Left kidney (tissue), 8 donors: ENCODE measurements around the gene PEAK3. TPM values are rescaled to one million over a fixed set of nuclear protein-coding genes. Genes with fewer than 3 reads are reported as not detected.

Experiments
- DNase-seq: peaks from one replicate; pipeline ENCODE4 v3.0.0-alpha.2; 2013
- long read RNA-seq, 8 donors: transcript quantifications; one replicate each; lab custom pipeline, GENCODE V29; 2026
- polyA plus RNA-seq: library from polyadenylated mRNA; unstranded; fragments of 120-200 nt; gene quantifications from one replicate; pipeline ENCODE4 v1.2.1, GENCODE V29; 2013; ENCODE audit not compliant: insufficient read length

The PEAK3 gene
- polyA plus RNA-seq = not detected
- long read RNA-seq, donor 1 = 0 reads
- long read RNA-seq, donor 2 = 0 reads
- long read RNA-seq, donor 3 = 0 reads
- long read RNA-seq, donor 4 = 0 reads
- long read RNA-seq, donor 5 = 0 reads
- long read RNA-seq, donor 6 = 0 reads
- long read RNA-seq, donor 7 = 0 reads
- long read RNA-seq, donor 8 = 0 reads

- DNase-seq = no peak
Measured at GRCh38 chr19:2282062-2282861, at the start of gene PEAK3. Gene PEAK3 (minus strand): TSS chr19:2282175. CDS start chr19:2280931, 1,244 bp downstream.

GRCh38 chr19:2330632-2331284, 48.8 kb upstream of the PEAK3 start:
- no peak for DNase-seq

- no peak for DNase-seq
Measured at GRCh38 chr19:2330255-2330631, 48.3 kb upstream of the PEAK3 start.

- no peak for DNase-seq
Measured at GRCh38 chr19:2329501-2329916, 47.5 kb upstream of the PEAK3 start.

GRCh38 chr19:2329149-2329478, 47.1 kb upstream of the PEAK3 start:
- no peak for DNase-seq

GRCh38 chr19:2328401-2329148, 46.6 kb upstream of the PEAK3 start, which contains the start of the genes LSM7 and SPPL2B:
Gene LSM7 (minus strand): TSS chr19:2328586. CDS start chr19:2328566, 20 bp downstream.
Gene SPPL2B (plus strand): TSS chr19:2328684. CDS start chr19:2328710, 26 bp downstream.
- DNase-seq = peak; percentile 91

GRCh38 chr19:2327773-2328400, 45.9 kb upstream of the PEAK3 start:
- DNase-seq = no peak

GRCh38 chr19:2326699-2327360, 44.9 kb upstream of the PEAK3 start:
- DNase-seq = no peak

- DNase-seq = no peak
Measured at GRCh38 chr19:2325281-2326046, 43.5 kb upstream of the PEAK3 start.

- no peak for DNase-seq
Measured at GRCh38 chr19:2324220-2324948, 42.4 kb upstream of the PEAK3 start.

- no peak for DNase-seq
Measured at GRCh38 chr19:2323707-2324106, 41.7 kb upstream of the PEAK3 start.

- DNase-seq = no peak
Measured at GRCh38 chr19:2321565-2322283, 39.7 kb upstream of the PEAK3 start.

GRCh38 chr19:2320939-2321338, 39.0 kb upstream of the PEAK3 start:
- DNase-seq = no peak

- no peak for DNase-seq
Measured at GRCh38 chr19:2320049-2320448, 38.1 kb upstream of the PEAK3 start.

GRCh38 chr19:2319551-2319950, 37.6 kb upstream of the PEAK3 start:
- no peak for DNase-seq

GRCh38 chr19:2318923-2319322, 36.9 kb upstream of the PEAK3 start:
- DNase-seq = no peak

- no peak for DNase-seq
Measured at GRCh38 chr19:2317756-2318155, 35.8 kb upstream of the PEAK3 start.

- no peak for DNase-seq
Measured at GRCh38 chr19:2317300-2317699, 35.3 kb upstream of the PEAK3 start.

GRCh38 chr19:2315818-2316353, 33.9 kb upstream of the PEAK3 start:
- DNase-seq = no peak
